ENCODE results near the gene SATB2.

- TF ChIP-seq FOSL2 (IDR thresholded peaks at IDR 0.05; ENCODE audit: borderline replicate concordance, low read depth) (no peak), RCOR1 (IDR thresholded peaks at IDR 0.05; ENCODE audit: low read length) (no peak), CTCF (IDR thresholded peaks at IDR 0.05) (no peak), REST (IDR thresholded peaks at IDR 0.05; ENCODE audit: low read depth, low read length) (no peak), FOXJ3 (CRISPR knock-in tag; IDR thresholded peaks at IDR 0.05) (no peak), POLR2AphosphoS5 (IDR thresholded peaks at IDR 0.05; ENCODE audit: low read depth, low read length) (no peak)
These were observed 7.8 kb downstream of the SATB2 start for GRCh38 chr2:199449956-199450355.
